PFSK-1 (cell line): Measurements from ENCODE around the gene MEF2C.

ENCODE experiments used
- FOXP2 ChIP-seq: optimal IDR thresholded peaks from 2 replicates; pipeline ENCODE3; 2011; ENCODE audit warnings: borderline replicate concordance, control low read depth, inconsistent platforms; ENCODE audit not compliant: insufficient read depth; ENCODE audit errors: extremely low read length, extremely low read depth
- POLR2AphosphoS5 ChIP-seq: IDR thresholded peaks from 2 replicates; pipeline ENCODE4 v1.6.1; 2012; ENCODE audit warnings: low read depth, mild to moderate bottlenecking, control low read depth, low read length, moderate library complexity
- SIN3A ChIP-seq: IDR thresholded peaks from 2 replicates; pipeline ENCODE4 v1.6.1; 2012; ENCODE audit warnings: mild to moderate bottlenecking, low read length, moderate library complexity, borderline replicate concordance; ENCODE audit not compliant: insufficient read depth
- TAF1 ChIP-seq: IDR thresholded peaks from 2 replicates; pipeline ENCODE4 v1.6.1; 2012; ENCODE audit warnings: low read length, control low read depth, borderline replicate concordance; ENCODE audit not compliant: insufficient read depth
- TF ChIP-seq, protein P1 (sequence below), 2 experiments: IDR thresholded peaks; 2 replicates each; pipeline versions ENCODE4 v1.6.1 to v1.8.0; 2011 to 2012; ENCODE audit warnings: low read depth in 2 of 2, low read length in 2 of 2, control low read depth in 1 of 2, inconsistent platforms in 1 of 2, mild to moderate bottlenecking in 1 of 2, moderate library complexity in 1 of 2; ENCODE audit not compliant: insufficient read depth in 1 of 2

The MEF2C gene

DNA sequence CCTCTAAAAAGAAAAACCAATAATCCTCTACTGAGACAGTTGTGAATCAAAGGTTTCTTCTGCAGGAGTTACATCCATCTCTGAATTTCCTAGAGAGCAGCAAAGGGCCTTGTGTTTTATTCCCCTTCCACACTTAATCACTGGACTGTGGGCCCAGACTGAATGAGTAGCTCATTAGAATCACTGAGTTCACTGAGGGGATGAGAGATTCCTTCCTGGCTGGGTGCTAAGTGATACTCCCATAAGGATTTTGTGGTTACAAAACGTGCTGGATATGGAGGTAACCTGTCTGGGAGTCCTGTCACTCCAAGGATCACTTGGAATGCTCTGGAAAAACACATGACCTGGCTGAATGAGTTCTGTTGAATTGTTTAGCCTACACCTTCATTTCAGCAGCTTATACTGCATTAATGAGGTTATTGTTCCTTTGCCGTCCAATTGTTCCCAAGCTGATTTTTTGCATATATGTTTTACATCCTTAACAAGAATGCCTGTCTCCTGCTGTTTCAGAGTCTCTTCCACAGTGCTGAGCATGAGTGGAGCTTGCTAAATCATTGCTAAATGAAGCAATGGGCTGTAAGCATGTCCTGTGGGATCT, 82.9 kb downstream of the MEF2C start:
- TF ChIP-seq, protein P1, sequence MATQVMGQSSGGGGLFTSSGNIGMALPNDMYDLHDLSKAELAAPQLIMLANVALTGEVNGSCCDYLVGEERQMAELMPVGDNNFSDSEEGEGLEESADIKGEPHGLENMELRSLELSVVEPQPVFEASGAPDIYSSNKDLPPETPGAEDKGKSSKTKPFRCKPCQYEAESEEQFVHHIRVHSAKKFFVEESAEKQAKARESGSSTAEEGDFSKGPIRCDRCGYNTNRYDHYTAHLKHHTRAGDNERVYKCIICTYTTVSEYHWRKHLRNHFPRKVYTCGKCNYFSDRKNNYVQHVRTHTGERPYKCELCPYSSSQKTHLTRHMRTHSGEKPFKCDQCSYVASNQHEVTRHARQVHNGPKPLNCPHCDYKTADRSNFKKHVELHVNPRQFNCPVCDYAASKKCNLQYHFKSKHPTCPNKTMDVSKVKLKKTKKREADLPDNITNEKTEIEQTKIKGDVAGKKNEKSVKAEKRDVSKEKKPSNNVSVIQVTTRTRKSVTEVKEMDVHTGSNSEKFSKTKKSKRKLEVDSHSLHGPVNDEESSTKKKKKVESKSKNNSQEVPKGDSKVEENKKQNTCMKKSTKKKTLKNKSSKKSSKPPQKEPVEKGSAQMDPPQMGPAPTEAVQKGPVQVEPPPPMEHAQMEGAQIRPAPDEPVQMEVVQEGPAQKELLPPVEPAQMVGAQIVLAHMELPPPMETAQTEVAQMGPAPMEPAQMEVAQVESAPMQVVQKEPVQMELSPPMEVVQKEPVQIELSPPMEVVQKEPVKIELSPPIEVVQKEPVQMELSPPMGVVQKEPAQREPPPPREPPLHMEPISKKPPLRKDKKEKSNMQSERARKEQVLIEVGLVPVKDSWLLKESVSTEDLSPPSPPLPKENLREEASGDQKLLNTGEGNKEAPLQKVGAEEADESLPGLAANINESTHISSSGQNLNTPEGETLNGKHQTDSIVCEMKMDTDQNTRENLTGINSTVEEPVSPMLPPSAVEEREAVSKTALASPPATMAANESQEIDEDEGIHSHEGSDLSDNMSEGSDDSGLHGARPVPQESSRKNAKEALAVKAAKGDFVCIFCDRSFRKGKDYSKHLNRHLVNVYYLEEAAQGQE (IDR thresholded peaks at IDR 0.05; ENCODE audit: insufficient read depth in 1 of 2, low read depth in 2 of 2, low read length in 2 of 2) = no peak
- TF ChIP-seq TAF1 (no peak), POLR2AphosphoS5 (no peak), SIN3A (no peak), FOXP2 (no peak)

DNA sequence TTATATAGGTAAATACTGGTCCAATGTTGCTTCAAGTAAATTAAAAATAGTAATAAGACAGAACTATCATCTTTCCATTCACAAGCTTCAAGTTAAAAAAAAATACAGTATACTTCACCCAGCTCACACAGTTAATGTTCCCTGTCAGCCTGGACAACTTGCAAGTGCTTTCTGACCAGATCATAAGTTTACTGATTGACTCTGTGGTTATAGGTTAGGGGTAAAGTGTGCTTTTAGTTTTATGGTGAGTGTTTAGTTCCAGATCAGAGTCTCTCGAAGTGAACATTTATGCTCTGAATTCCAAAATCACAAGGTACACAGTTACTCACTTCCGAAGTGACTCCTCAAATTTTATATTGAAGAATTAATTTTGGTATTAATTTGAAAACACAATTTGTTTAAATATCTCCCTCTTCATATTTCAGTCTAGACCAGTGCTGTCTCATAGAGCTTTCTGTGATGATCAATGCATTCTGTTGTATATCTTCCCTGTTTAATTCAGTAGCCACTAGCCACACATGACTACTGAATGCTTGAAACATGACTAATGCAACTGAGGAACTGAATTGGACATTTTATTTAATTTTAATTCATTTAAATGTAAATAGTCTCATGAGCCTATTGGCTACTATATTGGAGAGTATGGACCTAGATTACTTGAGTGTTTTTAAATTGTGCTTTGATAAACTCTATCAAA, 90.7 kb downstream of the MEF2C start:
- TF ChIP-seq, protein P1 (IDR thresholded peaks at IDR 0.05; ENCODE audit: insufficient read depth in 1 of 2, low read depth in 2 of 2, low read length in 2 of 2) = no peak
- no peak for TF ChIP-seq FOXP2
- TF ChIP-seq SIN3A = no peak
- TF ChIP-seq POLR2AphosphoS5 = no peak
- TF ChIP-seq TAF1 = no peak

DNA sequence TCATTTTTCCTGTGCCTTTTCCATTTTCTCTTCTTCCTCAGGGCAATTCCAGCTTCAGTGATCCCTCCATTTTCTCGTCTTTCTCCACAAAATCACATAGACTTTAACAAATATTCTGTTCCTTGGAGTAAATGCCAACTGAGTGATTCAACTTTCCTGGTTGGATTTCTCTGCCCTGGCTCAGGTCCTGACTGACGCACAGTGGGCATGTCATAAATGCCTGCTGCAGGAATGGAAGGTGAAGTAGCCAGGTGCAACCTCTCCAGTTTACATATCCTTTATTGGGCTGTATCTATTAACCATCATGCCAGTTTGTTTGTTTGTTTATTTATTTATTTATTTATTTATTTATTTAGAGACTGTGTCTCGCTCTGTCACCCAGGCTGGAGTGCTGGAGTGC, 95.1 kb downstream of the MEF2C start:
- TF ChIP-seq TAF1 (no peak), POLR2AphosphoS5 (no peak), FOXP2 (no peak), SIN3A (no peak)
- TF ChIP-seq, protein P1 (IDR thresholded peaks at IDR 0.05; ENCODE audit: insufficient read depth in 1 of 2, low read depth in 2 of 2, low read length in 2 of 2) = no peak

DNA sequence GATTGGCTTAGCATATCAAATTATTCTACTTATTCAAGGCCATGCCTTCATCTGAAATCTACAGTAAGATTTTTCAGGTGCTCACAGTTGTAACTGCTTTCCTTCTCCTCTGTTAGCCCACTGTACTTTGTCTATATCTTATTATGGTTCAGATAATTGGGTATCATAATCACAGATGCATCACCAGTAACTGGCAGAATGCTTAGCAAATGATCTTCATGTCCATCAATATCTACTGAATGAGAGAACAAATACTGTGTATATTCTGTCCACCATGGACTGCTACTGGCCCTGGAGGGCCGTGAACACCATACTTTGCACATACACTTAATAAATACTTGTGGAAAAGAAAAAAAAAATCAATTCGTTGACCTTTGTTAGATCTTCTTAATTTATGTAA, 96.2 kb downstream of the MEF2C start:
- TF ChIP-seq, protein P1 (IDR thresholded peaks at IDR 0.05; ENCODE audit: insufficient read depth in 1 of 2, low read depth in 2 of 2, low read length in 2 of 2) = no peak
- TF ChIP-seq FOXP2 (no peak), POLR2AphosphoS5 (no peak), TAF1 (no peak), SIN3A (no peak)
